HEK293 (cell line): ENCODE data around the gene ATP1A3.

ENCODE experiments used
- GLIS2 ChIP-seq: fragments of 450-650 bp; formaldehyde crosslinking; IDR thresholded peaks from 2 replicates; pipeline ENCODE4 v1.5.1; 2016; ENCODE audit warnings: missing biosample characterization, missing genetic modification characterization
- HOXA7 ChIP-seq: sonication (generic); formaldehyde crosslinking; IDR thresholded peaks from 2 replicates; pipeline ENCODE4 v1.8.1; 2022; ENCODE audit warnings: missing genetic modification reagents, borderline replicate concordance
- KLF7 ChIP-seq: fragments of 450-650 bp; formaldehyde crosslinking; IDR thresholded peaks from 2 replicates; pipeline ENCODE4 v1.5.1; 2016; ENCODE audit warnings: missing biosample characterization, missing genetic modification characterization, borderline replicate concordance
- KLF8 ChIP-seq: fragments of 450-650 bp; formaldehyde crosslinking; IDR thresholded peaks from 2 replicates; pipeline ENCODE4 v1.5.1; 2016; ENCODE audit warnings: missing biosample characterization, missing genetic modification characterization
- REPIN1 ChIP-seq: fragments of 450-650 bp; formaldehyde crosslinking; IDR thresholded peaks from 2 replicates; pipeline ENCODE4 v1.5.1; 2017; ENCODE audit warnings: missing biosample characterization, missing genetic modification characterization, low read depth
- SP2 ChIP-seq: fragments of 450-650 bp; formaldehyde crosslinking; IDR thresholded peaks from 2 replicates; pipeline ENCODE4 v1.5.1; 2016; ENCODE audit warnings: missing biosample characterization, missing genetic modification characterization
- TRIM28 ChIP-seq: IDR thresholded peaks from 2 replicates; pipeline ENCODE4 v1.6.1; 2011; ENCODE audit warnings: low read length, control low read depth, borderline replicate concordance
- WT1 ChIP-seq: fragments of 450-650 bp; formaldehyde crosslinking; IDR thresholded peaks from 2 replicates; pipeline ENCODE4 v1.5.1; 2016; ENCODE audit warnings: missing biosample characterization, missing genetic modification characterization
- ZBTB7A ChIP-seq: fragments of 450-650 bp; formaldehyde crosslinking; IDR thresholded peaks from 2 replicates; pipeline ENCODE4 v1.5.1; 2016; ENCODE audit warnings: low read depth, missing biosample characterization, missing genetic modification characterization
- ZNF121 ChIP-seq: fragments of 450-650 bp; formaldehyde crosslinking; IDR thresholded peaks from 2 replicates; pipeline ENCODE4 v1.5.1; 2016; ENCODE audit warnings: missing biosample characterization, missing genetic modification characterization
- ZNF133 ChIP-seq: fragments of 450-650 bp; formaldehyde crosslinking; IDR thresholded peaks from 2 replicates; pipeline ENCODE4 v1.5.1; 2016; ENCODE audit warnings: missing biosample characterization, missing genetic modification characterization
- ZNF202 ChIP-seq: fragments of 450-650 bp; formaldehyde crosslinking; IDR thresholded peaks from 2 replicates; pipeline ENCODE4 v1.5.1; 2016; ENCODE audit warnings: missing biosample characterization, missing genetic modification characterization, borderline replicate concordance
- ZNF24 ChIP-seq: fragments of 450-650 bp; formaldehyde crosslinking; IDR thresholded peaks from 2 replicates; pipeline ENCODE4 v1.5.1; 2016; ENCODE audit warnings: missing biosample characterization, missing genetic modification characterization
- ZNF302 ChIP-seq: fragments of 450-650 bp; formaldehyde crosslinking; IDR thresholded peaks from 2 replicates; pipeline ENCODE4 v1.5.1; 2016; ENCODE audit warnings: missing biosample characterization, missing genetic modification characterization, low read depth
- ZNF433 ChIP-seq: fragments of 450-650 bp; formaldehyde crosslinking; IDR thresholded peaks from 2 replicates; pipeline ENCODE4 v1.5.1; 2016; ENCODE audit warnings: missing biosample characterization, missing genetic modification characterization, low read depth
- ZNF558 ChIP-seq: fragments of 450-650 bp; formaldehyde crosslinking; IDR thresholded peaks from 2 replicates; pipeline ENCODE4 v1.5.1; 2016; ENCODE audit warnings: missing biosample characterization, missing genetic modification characterization
- ZNF629 ChIP-seq: fragments of 450-650 bp; formaldehyde crosslinking; IDR thresholded peaks from 2 replicates; pipeline ENCODE4 v1.5.1; 2017; ENCODE audit warnings: missing biosample characterization, missing genetic modification characterization
- ZSCAN30 ChIP-seq: fragments of 450-650 bp; IDR thresholded peaks from 2 replicates; pipeline ENCODE4 v1.5.1; 2018; ENCODE audit warnings: missing biosample characterization, mild to moderate bottlenecking, missing genetic modification characterization, moderate library complexity
- TF ChIP-seq, protein P1 (sequence below): fragments of 450-650 bp; formaldehyde crosslinking; IDR thresholded peaks from 2 replicates; pipeline ENCODE4 v1.5.1; 2016; ENCODE audit warnings: missing biosample characterization, missing genetic modification characterization
- TF ChIP-seq, protein P2 (sequence below): fragments of 450-650 bp; formaldehyde crosslinking; IDR thresholded peaks from 2 replicates; pipeline ENCODE4 v1.5.1; 2016; ENCODE audit warnings: missing biosample characterization, missing genetic modification characterization
- TF ChIP-seq, protein P3 (sequence below): sonication (generic); formaldehyde crosslinking; IDR thresholded peaks from 2 replicates; pipeline ENCODE4 v1.8.1; 2022; ENCODE audit warnings: mild to moderate bottlenecking, moderate library complexity, missing genetic modification reagents
- TF ChIP-seq, protein P4 (sequence below): fragments of 450-650 bp; formaldehyde crosslinking; IDR thresholded peaks from 2 replicates; pipeline ENCODE4 v1.5.1; 2016; ENCODE audit warnings: missing biosample characterization, missing genetic modification characterization
- TF ChIP-seq, protein P5 (sequence below): fragments of 450-650 bp; formaldehyde crosslinking; IDR thresholded peaks from 2 replicates; pipeline ENCODE4 v1.5.1; 2017; ENCODE audit warnings: missing biosample characterization, missing genetic modification characterization
- TF ChIP-seq, protein P6 (sequence below): fragments of 450-650 bp; formaldehyde crosslinking; conservative IDR thresholded peaks from 2 replicates; pipeline ENCODE4 v1.5.1; 2016; ENCODE audit warnings: low read depth, missing biosample characterization, missing genetic modification characterization
- TF ChIP-seq, protein P7 (sequence below): fragments of 450-650 bp; formaldehyde crosslinking; IDR thresholded peaks from 2 replicates; pipeline ENCODE4 v1.5.1; 2016; ENCODE audit warnings: missing biosample characterization, missing genetic modification characterization, low read depth

ATP1A3 gene

DNA sequence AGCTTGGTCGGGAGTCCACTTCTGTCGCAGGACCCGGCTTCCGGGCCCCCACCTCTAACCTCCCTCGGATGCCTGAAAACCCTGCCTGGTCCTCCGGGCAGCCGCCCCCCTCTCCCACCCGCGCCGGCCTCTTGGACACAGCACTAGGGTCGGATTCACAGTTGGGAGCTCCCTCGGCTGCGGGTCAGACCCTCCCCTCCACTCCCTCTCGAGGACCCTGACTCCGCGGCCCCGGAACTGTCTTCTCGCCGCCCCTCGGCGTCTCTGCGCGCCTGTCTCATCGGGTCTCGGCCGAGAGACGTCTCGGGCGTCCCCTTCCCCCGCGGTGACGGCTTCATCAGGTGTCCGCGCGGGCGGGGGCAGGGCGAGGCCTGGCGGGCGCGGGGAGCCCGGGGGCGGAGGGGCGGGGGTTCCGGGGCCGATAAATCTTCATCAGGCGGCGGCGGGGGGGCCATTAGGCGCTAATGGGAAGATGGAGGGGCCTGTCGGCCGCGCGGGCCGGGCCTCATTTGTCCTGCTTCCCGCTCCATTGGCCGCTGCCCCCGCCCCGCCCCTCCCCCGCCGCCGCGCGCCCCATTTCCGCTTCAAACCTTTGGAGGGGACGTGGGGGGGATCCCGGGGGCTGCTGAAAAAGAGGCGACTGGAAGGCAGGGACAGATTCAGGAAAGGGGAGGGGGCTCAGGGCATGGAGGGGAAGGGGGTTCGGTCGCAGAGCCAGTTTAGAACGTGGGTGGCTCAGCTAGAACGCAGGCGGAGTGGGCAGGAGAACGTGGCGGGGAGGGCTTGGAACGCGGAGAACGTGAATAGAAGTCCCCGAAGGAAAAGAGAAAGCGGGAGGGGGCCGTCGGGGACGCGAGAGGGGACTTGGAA is 53.9 kb downstream of the ATP1A3 start (continued):
- peak; percentile 67 for TF ChIP-seq GLIS2 (tag by site-specific recombination)
- no peak for TF ChIP-seq ZNF629
- TF ChIP-seq, protein P1, sequence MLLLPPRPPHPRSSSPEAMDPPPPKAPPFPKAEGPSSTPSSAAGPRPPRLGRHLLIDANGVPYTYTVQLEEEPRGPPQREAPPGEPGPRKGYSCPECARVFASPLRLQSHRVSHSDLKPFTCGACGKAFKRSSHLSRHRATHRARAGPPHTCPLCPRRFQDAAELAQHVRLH (tag by site-specific recombination), result no peak
- TF ChIP-seq KLF8 (tag by site-specific recombination), result peak; percentile 77
- TF ChIP-seq ZNF24, result peak; percentile 70
- TF ChIP-seq WT1 (tag by site-specific recombination), result no peak
- TF ChIP-seq ZNF133 (tag by site-specific recombination), result no peak; the same call in 1 of the 2 replicates
- TF ChIP-seq, protein P2, sequence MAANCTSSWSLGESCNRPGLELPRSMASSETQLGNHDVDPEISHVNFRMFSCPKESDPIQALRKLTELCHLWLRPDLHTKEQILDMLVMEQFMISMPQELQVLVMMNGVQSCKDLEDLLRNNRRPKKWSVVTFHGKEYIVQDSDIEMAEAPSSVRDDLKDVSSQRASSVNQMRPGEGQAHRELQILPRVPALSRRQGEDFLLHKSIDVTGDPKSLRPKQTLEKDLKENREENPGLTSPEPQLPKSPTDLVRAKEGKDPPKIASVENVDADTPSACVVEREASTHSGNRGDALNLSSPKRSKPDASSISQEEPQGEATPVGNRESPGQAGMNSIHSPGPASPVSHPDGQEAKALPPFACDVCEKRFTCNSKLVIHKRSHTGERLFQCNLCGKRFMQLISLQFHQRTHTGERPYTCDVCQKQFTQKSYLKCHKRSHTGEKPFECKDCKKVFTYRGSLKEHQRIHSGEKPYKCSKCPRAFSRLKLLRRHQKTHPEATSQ, result no peak
- no peak for TF ChIP-seq ZSCAN30 (tag by site-specific recombination)
- TF ChIP-seq ZBTB7A, result peak; percentile 50; the same call in 1 of the 2 replicates
- TF ChIP-seq, protein P3, sequence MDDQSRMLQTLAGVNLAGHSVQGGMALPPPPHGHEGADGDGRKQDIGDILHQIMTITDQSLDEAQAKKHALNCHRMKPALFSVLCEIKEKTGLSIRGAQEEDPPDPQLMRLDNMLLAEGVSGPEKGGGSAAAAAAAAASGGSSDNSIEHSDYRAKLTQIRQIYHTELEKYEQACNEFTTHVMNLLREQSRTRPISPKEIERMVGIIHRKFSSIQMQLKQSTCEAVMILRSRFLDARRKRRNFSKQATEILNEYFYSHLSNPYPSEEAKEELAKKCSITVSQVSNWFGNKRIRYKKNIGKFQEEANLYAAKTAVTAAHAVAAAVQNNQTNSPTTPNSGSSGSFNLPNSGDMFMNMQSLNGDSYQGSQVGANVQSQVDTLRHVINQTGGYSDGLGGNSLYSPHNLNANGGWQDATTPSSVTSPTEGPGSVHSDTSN (CRISPR knock-in tag), result no peak
- TF ChIP-seq, protein P4, sequence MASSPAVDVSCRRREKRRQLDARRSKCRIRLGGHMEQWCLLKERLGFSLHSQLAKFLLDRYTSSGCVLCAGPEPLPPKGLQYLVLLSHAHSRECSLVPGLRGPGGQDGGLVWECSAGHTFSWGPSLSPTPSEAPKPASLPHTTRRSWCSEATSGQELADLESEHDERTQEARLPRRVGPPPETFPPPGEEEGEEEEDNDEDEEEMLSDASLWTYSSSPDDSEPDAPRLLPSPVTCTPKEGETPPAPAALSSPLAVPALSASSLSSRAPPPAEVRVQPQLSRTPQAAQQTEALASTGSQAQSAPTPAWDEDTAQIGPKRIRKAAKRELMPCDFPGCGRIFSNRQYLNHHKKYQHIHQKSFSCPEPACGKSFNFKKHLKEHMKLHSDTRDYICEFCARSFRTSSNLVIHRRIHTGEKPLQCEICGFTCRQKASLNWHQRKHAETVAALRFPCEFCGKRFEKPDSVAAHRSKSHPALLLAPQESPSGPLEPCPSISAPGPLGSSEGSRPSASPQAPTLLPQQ, result 0 out of 2 replicates have a peak, but pooled peaks have one; percentile 42
- TF ChIP-seq KLF7 (tag by site-specific recombination), result peak; percentile 60; the same call in 1 of the 2 replicates
- no peak for TF ChIP-seq HOXA7 (CRISPR knock-in tag)
- TF ChIP-seq, protein P5, sequence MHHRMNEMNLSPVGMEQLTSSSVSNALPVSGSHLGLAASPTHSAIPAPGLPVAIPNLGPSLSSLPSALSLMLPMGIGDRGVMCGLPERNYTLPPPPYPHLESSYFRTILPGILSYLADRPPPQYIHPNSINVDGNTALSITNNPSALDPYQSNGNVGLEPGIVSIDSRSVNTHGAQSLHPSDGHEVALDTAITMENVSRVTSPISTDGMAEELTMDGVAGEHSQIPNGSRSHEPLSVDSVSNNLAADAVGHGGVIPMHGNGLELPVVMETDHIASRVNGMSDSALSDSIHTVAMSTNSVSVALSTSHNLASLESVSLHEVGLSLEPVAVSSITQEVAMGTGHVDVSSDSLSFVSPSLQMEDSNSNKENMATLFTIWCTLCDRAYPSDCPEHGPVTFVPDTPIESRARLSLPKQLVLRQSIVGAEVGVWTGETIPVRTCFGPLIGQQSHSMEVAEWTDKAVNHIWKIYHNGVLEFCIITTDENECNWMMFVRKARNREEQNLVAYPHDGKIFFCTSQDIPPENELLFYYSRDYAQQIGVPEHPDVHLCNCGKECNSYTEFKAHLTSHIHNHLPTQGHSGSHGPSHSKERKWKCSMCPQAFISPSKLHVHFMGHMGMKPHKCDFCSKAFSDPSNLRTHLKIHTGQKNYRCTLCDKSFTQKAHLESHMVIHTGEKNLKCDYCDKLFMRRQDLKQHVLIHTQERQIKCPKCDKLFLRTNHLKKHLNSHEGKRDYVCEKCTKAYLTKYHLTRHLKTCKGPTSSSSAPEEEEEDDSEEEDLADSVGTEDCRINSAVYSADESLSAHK (tag by site-specific recombination), result no peak
- no peak for TF ChIP-seq ZNF302 (tag by site-specific recombination)
- no peak for TF ChIP-seq ZNF558 (tag by site-specific recombination)
- TF ChIP-seq, protein P6, sequence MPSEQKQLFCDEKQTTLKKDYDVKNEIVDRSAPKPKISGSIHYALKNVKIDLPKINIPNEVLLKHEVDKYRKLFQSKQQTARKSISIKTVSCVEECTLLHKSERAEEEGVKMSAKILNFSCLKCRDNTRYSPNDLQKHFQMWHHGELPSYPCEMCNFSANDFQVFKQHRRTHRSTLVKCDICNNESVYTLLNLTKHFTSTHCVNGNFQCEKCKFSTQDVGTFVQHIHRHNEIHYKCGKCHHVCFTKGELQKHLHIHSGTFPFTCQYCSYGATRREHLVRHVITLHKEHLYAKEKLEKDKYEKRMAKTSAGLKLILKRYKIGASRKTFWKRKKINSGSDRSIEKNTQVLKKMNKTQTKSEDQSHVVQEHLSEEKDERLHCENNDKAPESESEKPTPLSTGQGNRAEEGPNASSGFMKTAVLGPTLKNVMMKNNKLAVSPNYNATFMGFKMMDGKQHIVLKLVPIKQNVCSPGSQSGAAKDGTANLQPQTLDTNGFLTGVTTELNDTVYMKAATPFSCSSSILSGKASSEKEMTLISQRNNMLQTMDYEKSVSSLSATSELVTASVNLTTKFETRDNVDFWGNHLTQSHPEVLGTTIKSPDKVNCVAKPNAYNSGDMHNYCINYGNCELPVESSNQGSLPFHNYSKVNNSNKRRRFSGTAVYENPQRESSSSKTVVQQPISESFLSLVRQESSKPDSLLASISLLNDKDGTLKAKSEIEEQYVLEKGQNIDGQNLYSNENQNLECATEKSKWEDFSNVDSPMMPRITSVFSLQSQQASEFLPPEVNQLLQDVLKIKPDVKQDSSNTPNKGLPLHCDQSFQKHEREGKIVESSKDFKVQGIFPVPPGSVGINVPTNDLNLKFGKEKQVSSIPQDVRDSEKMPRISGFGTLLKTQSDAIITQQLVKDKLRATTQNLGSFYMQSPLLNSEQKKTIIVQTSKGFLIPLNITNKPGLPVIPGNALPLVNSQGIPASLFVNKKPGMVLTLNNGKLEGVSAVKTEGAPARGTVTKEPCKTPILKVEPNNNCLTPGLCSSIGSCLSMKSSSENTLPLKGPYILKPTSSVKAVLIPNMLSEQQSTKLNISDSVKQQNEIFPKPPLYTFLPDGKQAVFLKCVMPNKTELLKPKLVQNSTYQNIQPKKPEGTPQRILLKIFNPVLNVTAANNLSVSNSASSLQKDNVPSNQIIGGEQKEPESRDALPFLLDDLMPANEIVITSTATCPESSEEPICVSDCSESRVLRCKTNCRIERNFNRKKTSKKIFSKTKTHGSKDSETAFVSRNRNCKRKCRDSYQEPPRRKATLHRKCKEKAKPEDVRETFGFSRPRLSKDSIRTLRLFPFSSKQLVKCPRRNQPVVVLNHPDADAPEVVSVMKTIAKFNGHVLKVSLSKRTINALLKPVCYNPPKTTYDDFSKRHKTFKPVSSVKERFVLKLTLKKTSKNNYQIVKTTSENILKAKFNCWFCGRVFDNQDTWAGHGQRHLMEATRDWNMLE (tag by site-specific recombination), result no peak
- no peak for TF ChIP-seq ZNF121 (tag by site-specific recombination)
- no peak for TF ChIP-seq REPIN1 (tag by site-specific recombination)
- TF ChIP-seq ZNF202 (tag by site-specific recombination), result no peak
- TF ChIP-seq, protein P7, sequence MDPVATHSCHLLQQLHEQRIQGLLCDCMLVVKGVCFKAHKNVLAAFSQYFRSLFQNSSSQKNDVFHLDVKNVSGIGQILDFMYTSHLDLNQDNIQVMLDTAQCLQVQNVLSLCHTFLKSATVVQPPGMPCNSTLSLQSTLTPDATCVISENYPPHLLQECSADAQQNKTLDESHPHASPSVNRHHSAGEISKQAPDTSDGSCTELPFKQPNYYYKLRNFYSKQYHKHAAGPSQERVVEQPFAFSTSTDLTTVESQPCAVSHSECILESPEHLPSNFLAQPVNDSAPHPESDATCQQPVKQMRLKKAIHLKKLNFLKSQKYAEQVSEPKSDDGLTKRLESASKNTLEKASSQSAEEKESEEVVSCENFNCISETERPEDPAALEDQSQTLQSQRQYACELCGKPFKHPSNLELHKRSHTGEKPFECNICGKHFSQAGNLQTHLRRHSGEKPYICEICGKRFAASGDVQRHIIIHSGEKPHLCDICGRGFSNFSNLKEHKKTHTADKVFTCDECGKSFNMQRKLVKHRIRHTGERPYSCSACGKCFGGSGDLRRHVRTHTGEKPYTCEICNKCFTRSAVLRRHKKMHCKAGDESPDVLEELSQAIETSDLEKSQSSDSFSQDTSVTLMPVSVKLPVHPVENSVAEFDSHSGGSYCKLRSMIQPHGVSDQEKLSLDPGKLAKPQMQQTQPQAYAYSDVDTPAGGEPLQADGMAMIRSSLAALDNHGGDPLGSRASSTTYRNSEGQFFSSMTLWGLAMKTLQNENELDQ, result no peak
- no peak for TF ChIP-seq ZNF433 (tag by site-specific recombination)
- TF ChIP-seq SP2 (tag by site-specific recombination), result peak; percentile 41
- TF ChIP-seq TRIM28, result no peak
